ENCODE data around the gene PPAT.
"Not testable (repeated sequence)": the region's sequence is repeated elsewhere in the genome, so short reads cannot be mapped to it uniquely, and the experiment has no call there.

The PPAT gene

DNA sequence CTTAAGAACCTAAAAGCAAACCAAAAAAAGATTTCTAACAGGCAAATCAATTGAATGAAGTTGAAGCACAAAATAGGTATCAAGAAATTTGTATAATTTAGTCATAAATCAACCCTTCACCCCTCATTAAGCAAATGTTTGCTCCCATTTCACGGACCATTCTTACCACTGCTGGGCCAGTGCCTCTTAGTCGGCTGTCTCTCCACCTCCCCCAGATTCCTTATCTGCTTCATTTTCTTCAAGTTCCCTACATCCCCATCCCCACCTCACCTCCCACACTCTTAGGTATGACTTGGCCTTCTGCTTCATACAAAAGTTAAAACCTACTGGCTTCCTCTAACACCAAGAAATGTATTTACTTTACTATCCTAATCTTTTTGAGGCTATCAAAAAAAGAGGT lies 60.0 kb downstream of the PPAT start:
- H3K4me3 ChIP-seq (ENCODE audit: low read depth, low read length), result no peak overlapping the region
- CTCF ChIA-PET, result interaction anchor here (0.6 kb wide), 1 partner anchor 169 kb away, joined by 4 read pairs; no protein-coding TSS in a partner anchor
- POLR2A ChIA-PET, result no interaction called here
- no peak for TF ChIP-seq CTCF (IDR thresholded peaks at IDR 0.05; ENCODE audit: insufficient read depth, low read length, missing control alignments)
- no peak for DNase-seq (ENCODE audit: low read depth, low spot score)

DNA sequence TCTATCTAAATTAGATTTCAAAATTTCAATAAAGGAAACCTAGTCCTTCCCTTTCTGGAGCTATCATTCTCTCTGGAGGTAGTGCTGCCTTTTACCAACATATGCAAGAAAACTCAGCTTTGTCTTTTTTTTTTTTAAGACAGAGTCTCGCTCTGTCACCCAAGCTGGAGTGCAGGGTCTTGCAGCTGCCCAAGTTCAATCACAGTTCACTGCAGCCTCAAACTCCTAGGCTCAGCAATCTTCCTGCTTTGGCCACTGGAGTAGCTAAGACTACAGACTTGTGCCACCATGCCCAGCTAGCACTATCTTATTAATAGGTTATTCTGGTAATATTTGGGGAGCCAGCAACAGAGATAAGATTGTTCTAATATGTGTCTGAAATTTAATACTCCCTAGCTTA lies 60.5 kb downstream of the PPAT start:
- ChIA-PET POLR2A (interaction anchor here (0.6 kb wide), 1 partner anchor 13 kb away, joined by 5 read pairs; the partner anchor contains the start of gene AASDH), CTCF (interaction anchor here (0.6 kb wide), 1 partner anchor 170 kb away, joined by 4 read pairs; no protein-coding TSS in a partner anchor)
- TF ChIP-seq CTCF (IDR thresholded peaks at IDR 0.05; ENCODE audit: insufficient read depth, low read length, missing control alignments), result no peak
- DNase-seq (ENCODE audit: low read depth, low spot score), result no peak
- no peak overlapping the region for H3K4me3 ChIP-seq (ENCODE audit: low read depth, low read length)

DNA sequence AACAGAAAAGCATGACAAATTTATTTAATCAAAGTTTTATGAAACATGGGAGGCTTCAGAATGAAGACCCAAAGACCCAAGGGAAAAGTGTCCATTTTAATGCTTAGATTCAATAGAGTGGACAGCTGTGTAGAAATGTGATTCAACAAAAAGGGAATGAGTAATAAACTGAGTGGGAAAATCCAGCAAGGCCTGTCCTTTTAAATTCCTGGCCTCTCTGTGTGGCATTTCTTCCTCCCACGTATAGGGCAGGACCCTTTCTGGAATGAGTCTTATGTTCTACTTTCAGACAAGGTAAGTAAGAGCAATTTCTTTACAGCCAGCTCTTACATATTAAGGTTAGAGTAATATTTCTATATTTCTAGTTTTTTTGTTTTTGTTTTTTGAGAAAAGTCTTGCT lies 62.6 kb downstream of the PPAT start:
- POLR2A ChIA-PET, result interaction anchor here (1.7 kb wide), 1 partner anchor 14 kb away, joined by 5 read pairs; the partner anchor contains the start of gene AASDH
- no peak for TF ChIP-seq CTCF (IDR thresholded peaks at IDR 0.05; ENCODE audit: insufficient read depth, low read length, missing control alignments)
- no peak overlapping the region for H3K4me3 ChIP-seq (ENCODE audit: low read depth, low read length)
- CTCF ChIA-PET, result interaction anchor here (1.8 kb wide), 1 partner anchor 11 kb away, joined by 4 read pairs; no protein-coding TSS in a partner anchor
- DNase-seq (ENCODE audit: low read depth, low spot score), result no peak

DNA sequence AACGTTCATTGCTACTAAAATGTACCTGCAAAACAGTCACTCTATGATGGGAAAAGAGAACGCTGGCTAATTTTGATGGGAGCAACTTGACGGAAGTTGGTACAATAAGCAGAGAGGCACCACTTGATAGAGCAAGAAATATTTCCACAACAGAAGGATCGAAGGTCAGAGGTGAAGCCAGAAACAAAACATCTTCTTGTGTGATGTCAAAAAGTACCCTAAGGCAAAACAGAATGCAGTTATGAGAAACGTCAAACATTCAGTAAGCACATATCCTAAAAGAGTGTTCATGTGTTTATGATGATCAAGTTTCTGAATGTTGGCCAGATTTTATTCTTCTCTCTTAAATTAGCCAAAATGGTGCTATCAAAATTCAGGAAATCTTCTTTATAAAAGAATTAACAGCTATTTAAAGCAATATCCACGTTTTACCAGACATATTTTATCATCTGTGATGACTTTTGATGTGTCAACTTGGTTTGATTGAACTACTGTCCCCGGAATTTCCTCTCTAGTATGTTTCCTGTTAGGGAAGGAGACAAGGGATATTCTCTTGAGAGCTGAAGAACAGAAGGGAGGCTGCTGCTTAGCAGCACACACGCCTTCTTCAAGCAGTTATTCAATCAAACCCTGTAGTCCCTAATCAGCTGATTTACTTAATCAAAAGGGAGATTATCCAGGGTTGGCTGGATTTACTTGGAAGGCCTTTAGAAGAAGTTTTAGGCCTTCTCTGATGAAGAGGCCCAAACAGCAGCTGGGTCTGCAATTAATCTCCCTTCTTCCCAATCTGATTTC lies 63.8 kb downstream of the PPAT start:
- POLR2A ChIA-PET, result interaction anchor here (1.7 kb wide), 1 partner anchor 16 kb away, joined by 5 read pairs; the partner anchor contains the start of gene AASDH
- no peak for TF ChIP-seq CTCF (IDR thresholded peaks at IDR 0.05; ENCODE audit: insufficient read depth, low read length, missing control alignments)
- CTCF ChIA-PET, result interaction anchor here (1.8 kb wide), 1 partner anchor 10 kb away, joined by 4 read pairs; no protein-coding TSS in a partner anchor

GRCh38 chr4:56370377-56370776 lies 65.0 kb downstream of the PPAT start:
- H3K4me3 ChIP-seq (ENCODE audit: low read depth, low read length), result no peak overlapping the region
- CTCF ChIA-PET, result no interaction called here
- POLR2A ChIA-PET, result no interaction called here
- DNase-seq (ENCODE audit: low read depth, low spot score), result no peak
- TF ChIP-seq CTCF (IDR thresholded peaks at IDR 0.05; ENCODE audit: insufficient read depth, low read length, missing control alignments), result no peak

More for the DNA sequence above, 63.8 kb downstream of the PPAT start:
- no peak overlapping the region for H3K4me3 ChIP-seq (ENCODE audit: low read depth, low read length)
- no peak for DNase-seq (ENCODE audit: low read depth, low spot score)

GRCh38 chr4:56362981-56363380 lies 72.4 kb downstream of the PPAT start:
- H3K4me3 ChIP-seq (ENCODE audit: low read depth, low read length); DNase-seq (ENCODE audit: low read depth, low spot score); POLR2A ChIA-PET; CTCF ChIA-PET: not testable (repeated sequence)

All from AG04449 (cell line).